K562 (cell line): ENCODE data around the gene NKX2-2. TPM values are rescaled to one million over a fixed set of nuclear protein-coding genes. Genes with fewer than 3 reads are reported as not detected.

Experiments
- ATAC-seq: fragments of 200-7000 bp; cut with Tn5 transposase; 3 replicates; pipeline ENCODE4 v1.9.1; 2020; ENCODE audit warnings: moderate library complexity
- BruUV-seq: library from RNA; stranded (reverse); fragments of 400-500 nt; replicated peaks from 2 replicates; lab custom pipeline; 2021; lab: Mats Ljungman, UMichigan
- CTCF ChIA-PET: fragments of 300-600 bp; formaldehyde crosslinking; extraction: SDS; loops from one replicate; lab custom pipeline; 2021; ENCODE audit warnings: low intra/inter-chr PET ratio; lab: Yijun Ruan, JAX
- POLR2A ChIA-PET: fragments of 300-600, 350-650 bp; sonication (Branson Sonifier 250); formaldehyde crosslinking; extraction: SDS; loops from one replicate; lab custom pipeline; 2021; ENCODE audit warnings: antibody characterized with exemption, inconsistent platforms; lab: Yijun Ruan, JAX
- DNase-seq, 4 experiments: peaks; one replicate each; pipeline versions ENCODE4 v3.0.0 to v3.0.0-alpha.2; 2011 to 2018; ENCODE audit warnings: low spot score in 3 of 4, mixed read lengths in 3 of 4; ENCODE audit errors: extremely low read depth in 1 of 4
- FAIRE-seq: peaks from 2 replicates; lab custom pipeline; 2011; peaks lifted over from hg19 to GRCh38; lab: Jason Lieb, UNC
- H2AFZ ChIP-seq: 2 replicates; pipeline ENCODE4 v1.6.0; 2011; ENCODE audit warnings: low read depth, low read length, control low read depth, inconsistent platforms
- H3K27ac ChIP-seq: fragments of 200-600 bp; 3 replicates; pipeline ENCODE4 v1.8.0; 2011; ENCODE audit warnings: low read depth, mild to moderate bottlenecking, control low read depth, inconsistent platforms, low read length, moderate library complexity, mixed read lengths; ENCODE audit errors: extremely low read depth
- H3K27me3 ChIP-seq, 2 experiments: fragments of 300-600 bp in 1 of 2; 2 replicates in 1 of 2; 3 replicates in 1 of 2; pipeline versions ENCODE4 v1.6.0 to v1.8.0; 2011; ENCODE audit warnings: inconsistent platforms in 2 of 2, low read length in 2 of 2, mild to moderate bottlenecking in 1 of 2, mixed read lengths in 1 of 2, moderate library complexity in 1 of 2; ENCODE audit not compliant: control insufficient read depth in 2 of 2, insufficient read depth in 2 of 2
- H3K36me3 ChIP-seq: fragments of 300-600 bp; 3 replicates; pipeline ENCODE4 v1.8.0; 2011; ENCODE audit warnings: mild to moderate bottlenecking, low read length, inconsistent platforms; ENCODE audit not compliant: control insufficient read depth, insufficient read depth
- H3K4me1 ChIP-seq, 2 experiments: fragments of 200-600 bp in 1 of 2; replicated peaks in 1 of 2; 2 replicates in 1 of 2; 3 replicates in 1 of 2; pipeline versions ENCODE4 v1.5.1 to v1.8.0; 2011; ENCODE audit warnings: inconsistent platforms in 2 of 2, low read length in 2 of 2, mild to moderate bottlenecking in 1 of 2, mixed read lengths in 1 of 2, moderate library complexity in 1 of 2; ENCODE audit not compliant: control insufficient read depth in 2 of 2, insufficient read depth in 2 of 2
- H3K4me2 ChIP-seq: 2 replicates; pipeline ENCODE4 v1.6.1; 2011; ENCODE audit warnings: low read length, control low read depth, inconsistent platforms, mixed read lengths; ENCODE audit not compliant: insufficient read depth
- H3K4me3 ChIP-seq: fragments of 200-600 bp; sonication (generic), shearing (Covaris generic); 2 replicates; pipeline ENCODE4 v1.5.1; 2016; ENCODE audit warnings: control low read depth, inconsistent platforms
- H3K79me2 ChIP-seq: fragments of 200-600 bp; 3 replicates; pipeline ENCODE4 v1.8.0; 2011; ENCODE audit warnings: low read length, inconsistent platforms; ENCODE audit not compliant: control insufficient read depth, insufficient read depth
- H3K9ac ChIP-seq, 2 experiments: 2 replicates each; pipeline versions ENCODE4 v1.6.0 to v1.6.1; 2011; ENCODE audit warnings: low read depth in 2 of 2, low read length in 2 of 2, control low read depth in 1 of 2, inconsistent platforms in 1 of 2, mild to moderate bottlenecking in 1 of 2, mixed read lengths in 1 of 2; ENCODE audit not compliant: insufficient read depth in 1 of 2
- H3K9me1 ChIP-seq: one replicate; pipeline ENCODE4 v1.6.0; 2011; ENCODE audit warnings: inconsistent platforms, mild to moderate bottlenecking, low read length, moderate library complexity; ENCODE audit not compliant: control insufficient read depth, insufficient read depth
- H3K9me3 ChIP-seq: replicated peaks from 2 replicates; pipeline ENCODE4 v1.5.1; 2011; ENCODE audit warnings: low read depth, low read length, inconsistent platforms; ENCODE audit not compliant: control insufficient read depth, insufficient read depth
- H4K20me1 ChIP-seq: replicated peaks from 2 replicates; pipeline ENCODE4 v1.6.1; 2011; ENCODE audit warnings: low read length, inconsistent platforms, mixed read lengths; ENCODE audit not compliant: control insufficient read depth, insufficient read depth
- CEBPB ChIP-seq: fragments of 450-650 bp; IDR thresholded peaks from 2 replicates; pipeline ENCODE4 v1.6.1; 2016; ENCODE audit warnings: missing genetic modification characterization, missing compliant biosample characterization
- DLX4 ChIP-seq: fragments of 250-450 bp; sonication (Bioruptor Pico); IDR thresholded peaks from 2 replicates; pipeline ENCODE4 v1.6.1; 2021; ENCODE audit warnings: mild to moderate bottlenecking
- MBD2 ChIP-seq: sonication (generic); IDR thresholded peaks from 2 replicates; pipeline ENCODE4 v1.6.1; 2016; ENCODE audit warnings: low read depth, borderline replicate concordance
- MEIS2 ChIP-seq: fragments of 450-650 bp; IDR thresholded peaks from 2 replicates; pipeline ENCODE4 v1.6.1; 2014; ENCODE audit warnings: mild to moderate bottlenecking; ENCODE audit not compliant: partially characterized antibody
- MIER1 ChIP-seq: fragments of 450-650 bp; IDR thresholded peaks from 2 replicates; pipeline ENCODE4 v1.6.1; 2016; ENCODE audit warnings: antibody characterized with exemption, mild to moderate bottlenecking, low read depth
- PURB ChIP-seq: sonication (generic); formaldehyde crosslinking; IDR thresholded peaks from 2 replicates; pipeline ENCODE4 v1.9.0; 2021; ENCODE audit warnings: low read depth, mild to moderate bottlenecking, missing genetic modification reagents
- SMARCC2 ChIP-seq: fragments of 450-650 bp; IDR thresholded peaks from 2 replicates; pipeline ENCODE4 v1.6.1; 2017; ENCODE audit warnings: antibody characterized with exemption, moderate library complexity, mild to moderate bottlenecking, low read depth
- TEAD2 ChIP-seq: fragments of 450-650 bp; IDR thresholded peaks from 2 replicates; pipeline ENCODE4 v1.6.1; 2016; ENCODE audit warnings: missing genetic modification characterization, control low read depth, missing compliant biosample characterization
- TFAP4 ChIP-seq: sonication (generic); formaldehyde crosslinking; IDR thresholded peaks from 2 replicates; pipeline ENCODE4 v1.8.0; 2022; ENCODE audit warnings: missing genetic modification reagents, mild to moderate bottlenecking, moderate library complexity, borderline replicate concordance
- THRA ChIP-seq: fragments of 450-650 bp; IDR thresholded peaks from 2 replicates; pipeline ENCODE4 v1.6.1; 2017; ENCODE audit warnings: mild to moderate bottlenecking, moderate library complexity
- ZBTB2 ChIP-seq: fragments of 450-650 bp; IDR thresholded peaks from 2 replicates; pipeline ENCODE4 v1.6.1; 2016; ENCODE audit warnings: antibody characterized with exemption
- ZC3H11A ChIP-seq: IDR thresholded peaks from 2 replicates; pipeline ENCODE4 v1.6.1; 2012; ENCODE audit warnings: low read depth, low read length, improper control_type of control experiment
- ZNF133 ChIP-seq: fragments of 250-450 bp; sonication (Bioruptor Pico); IDR thresholded peaks from 2 replicates; pipeline ENCODE4 v1.4.0; 2020; ENCODE audit warnings: mild to moderate bottlenecking
- ZNF232 ChIP-seq: sonication (generic); formaldehyde crosslinking; IDR thresholded peaks from 2 replicates; pipeline ENCODE4 v1.8.0; 2022; ENCODE audit warnings: mild to moderate bottlenecking, missing genetic modification reagents
- ZNF512 ChIP-seq: IDR thresholded peaks from 2 replicates; pipeline ENCODE4 v1.6.1; 2016; ENCODE audit warnings: missing genetic modification characterization, missing compliant biosample characterization
- ZNF584 ChIP-seq: fragments of 200-800 bp; sonication (Bioruptor generic); IDR thresholded peaks from 2 replicates; pipeline ENCODE4 v1.6.1; 2016; ENCODE audit warnings: low read depth, mild to moderate bottlenecking, missing genetic modification characterization, missing compliant biosample characterization
- WGBS: fragments of 100-300 bp; shearing (Covaris generic); methylation state at CpG from one replicate; pipeline ENCODE4 v1.1.6; 2016; ENCODE audit warnings: low coverage, mixed read lengths; ENCODE audit not compliant: insufficient coverage; ENCODE audit errors: missing lambda C conversion rate; 5-methylcytosine and 5-hydroxymethylcytosine counted together
- in situ Hi-C: fragments of 300-500 bp; cut with MboI; formaldehyde crosslinking; loops from 4 replicates; pipeline ENCODE4 v1.15.0; 2018; ENCODE audit warnings: inconsistent platforms, mixed read lengths
- intact Hi-C: fragments of 100-400 bp; cut with micrococcal nuclease; formaldehyde crosslinking; loops from 2 replicates; pipeline ENCODE4 v1.14.2; 2022
- polyA plus RNA-seq, 8 experiments: library from polyadenylated mRNA; depleted of rRNA in 4 of 8; stranded (reverse) in 5 of 8; unstranded in 3 of 8; fragments of >200 nt; fragmentation: Nextera tagmentation in 2 of 8; fragmentation: Illumina TruSeq in 1 of 8; extraction: Ambion mirVana in 2 of 8; extraction: Trizol in 1 of 8; gene quantifications; 2 replicates each; pipeline versions ENCODE4 v1.2.1 to v1.2.3, GENCODE V29; 2011 to 2014; ENCODE audit warnings: inconsistent platforms in 1 of 8, missing spikeins in 1 of 8
- total RNA-seq, 7 experiments: library from RNA; depleted of rRNA in 6 of 7; stranded (reverse); fragments of >200 nt in 6 of 7; fragmentation: Illumina TruSeq in 2 of 7; extraction: Trizol in 2 of 7; gene quantifications; 2 replicates each; pipeline versions ENCODE4 v1.2.1 to v1.2.3, GENCODE V29; 2011 to 2021; ENCODE audit warnings: low replicate concordance in 1 of 7

NKX2-2 gene
- total and polyA plus RNA-seq, 9 of the 15 experiments (the other 6 are each of a cell fraction or from before 2014, with no cell fraction given): 0.04 TPM; not detected in 8

- FAIRE-seq (no peak), ATAC-seq (no peak), DNase-seq (no peak)
- no peak overlapping the region for H3K4me3 ChIP-seq
- no peaks in the 10 kb centered on the region for H3K36me3 ChIP-seq
- WGBS: 11% methylated on average over 9 of the region's 12 CpGs
- H3K9ac ChIP-seq: no peak overlapping the region
- no peak overlapping the region for H3K4me2 ChIP-seq
- POLR2A ChIA-PET: interaction anchor here (0.5 to 0.9 kb wide), 4 partner anchors 9 to 1413 kb away, joined by 3 read pairs; no protein-coding TSS in a partner anchor
- H3K9me1 ChIP-seq: no peaks in the 10 kb centered on the region
- peaks cover 6% of the 10 kb centered on the region; the same call in 1 of the 2 replicates for H4K20me1 ChIP-seq
- H2AFZ ChIP-seq: no peak overlapping the region
- no peaks in the 10 kb centered on the region for H3K79me2 ChIP-seq
- intact Hi-C loops: loop anchor here (5.0 to 10.0 kb wide), 2 partner anchors 462 to 674 kb away; no protein-coding TSS in a partner anchor
- no peak overlapping the region for H3K27ac ChIP-seq
- CTCF ChIA-PET: no interaction called here
- H3K27me3 ChIP-seq: peaks cover 6 to 34% of the 10 kb centered on the region in 2 experiments; a peak in 4 of 5 replicates
- in situ Hi-C loops: loop anchor here (10.0 kb wide), 3 partner anchors 454 to 674 kb away; no protein-coding TSS in a partner anchor
- no TSS peak for BruUV-seq
- no peaks in the 10 kb centered on the region for H3K9me3 ChIP-seq
- H3K4me1 ChIP-seq: peaks cover 0 to 22% of the 10 kb centered on the region in 2 experiments; a peak in 2 of 5 replicates
- no peak for TF ChIP-seq MBD2
- TF ChIP-seq MEIS2: no peak
- no peak for TF ChIP-seq TFAP4
- TF ChIP-seq ZC3H11A: no peak
- no peak for TF ChIP-seq ZBTB2
- TF ChIP-seq THRA: no peak
- no peak for TF ChIP-seq MIER1
- no peak for TF ChIP-seq ZNF232 (CRISPR knock-in tag)
- TF ChIP-seq PURB (CRISPR knock-in tag): no peak
- no peak for TF ChIP-seq ZNF584 (CRISPR knock-in tag)
- no peak for TF ChIP-seq ZNF133 (CRISPR knock-in tag)
- TF ChIP-seq ZNF512 (tag): no peak
- TF ChIP-seq CEBPB (tag): no peak
- TF ChIP-seq TEAD2: no peak
- TF ChIP-seq DLX4: no peak
- no peak for TF ChIP-seq SMARCC2
Measured at GRCh38 chr20:21509079-21509596, 4.7 kb downstream of the NKX2-2 start.
